Ascending aorta (tissue), 2 donors: ENCODE results near the gene SLC25A21. TPM values are rescaled to one million over a fixed set of nuclear protein-coding genes. Genes with fewer than 3 reads are reported as not detected.

ENCODE experiments used
- DNase-seq, 2 donors: peaks; one replicate each; pipeline ENCODE4 v3.0.0-alpha.2; 2019; ENCODE audit warnings: low spot score in 2 of 2
- H3K27ac ChIP-seq, 2 donors: fragments of 200-600 bp; sonication (generic); one replicate each; pipeline ENCODE4 v1.5.1; 2016 to 2017; ENCODE audit warnings: mild to moderate bottlenecking in 1 of 2
- H3K27me3 ChIP-seq: fragments of 200-600 bp; sonication (generic); one replicate; pipeline ENCODE4 v1.5.1; 2017
- H3K36me3 ChIP-seq, 2 donors: fragments of 200-600 bp; sonication (generic); one replicate each; pipeline ENCODE4 v1.5.1; 2016
- H3K4me1 ChIP-seq, 2 donors: fragments of 200-600 bp; sonication (generic); one replicate each; pipeline ENCODE4 v1.5.1; 2016 to 2017; ENCODE audit warnings: mild to moderate bottlenecking in 1 of 2
- H3K4me3 ChIP-seq, 2 donors: fragments of 200-600 bp; sonication (generic); one replicate each; pipeline ENCODE4 v1.5.1; 2016 to 2017; ENCODE audit warnings: mild to moderate bottlenecking in 1 of 2
- H3K9me3 ChIP-seq, 2 donors: fragments of 200-600 bp; sonication (generic); one replicate each; pipeline ENCODE4 v1.5.1; 2016
- intact Hi-C: fragments of 100-400 bp; cut with DNase I; formaldehyde crosslinking; loops from one replicate; pipeline ENCODE4 v1.15.1; 2023
- total RNA-seq: library from RNA; depleted of rRNA; stranded (reverse); fragments of >200 nt; gene quantifications from one replicate; pipeline ENCODE4 v1.1.0, GENCODE V29; 2016
- TF ChIP-seq, protein P1 (sequence below), 3 experiments: fragments of 200-600 bp in 2 of 3; fragments of 450-650 bp in 1 of 3; sonication (generic) in 2 of 3; IDR thresholded peaks; one replicate each; pipeline ENCODE4 v1.5.1; 2016 to 2019; ENCODE audit warnings: antibody characterized with exemption in 3 of 3, mild to moderate bottlenecking in 1 of 3, moderate library complexity in 1 of 3

Gene SLC25A21
- total RNA-seq, 1 donor from 2014 or later: not detected

DNA sequence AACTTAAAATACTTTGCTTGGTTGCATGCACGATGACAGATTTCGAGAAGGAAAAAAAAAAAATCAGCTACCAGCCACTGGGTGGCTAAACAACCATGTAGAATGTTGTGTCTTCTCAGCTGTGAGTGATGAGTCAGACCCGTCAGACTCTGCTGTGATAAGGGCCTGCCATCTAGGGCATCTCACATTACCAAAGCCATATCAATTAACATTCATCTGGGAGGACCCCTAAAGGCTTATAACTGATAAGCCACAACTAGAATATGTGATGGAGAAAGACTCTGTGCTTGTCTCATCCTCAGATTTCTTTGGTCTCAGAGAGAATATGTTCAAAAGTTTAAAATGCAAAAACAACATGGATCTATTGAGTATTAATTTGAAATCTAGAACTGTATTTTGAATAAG, 399.3 kb downstream of the SLC25A21 start:
- no peaks in the 10 kb centered on the region for H3K36me3 ChIP-seq
- TF ChIP-seq, protein P1, sequence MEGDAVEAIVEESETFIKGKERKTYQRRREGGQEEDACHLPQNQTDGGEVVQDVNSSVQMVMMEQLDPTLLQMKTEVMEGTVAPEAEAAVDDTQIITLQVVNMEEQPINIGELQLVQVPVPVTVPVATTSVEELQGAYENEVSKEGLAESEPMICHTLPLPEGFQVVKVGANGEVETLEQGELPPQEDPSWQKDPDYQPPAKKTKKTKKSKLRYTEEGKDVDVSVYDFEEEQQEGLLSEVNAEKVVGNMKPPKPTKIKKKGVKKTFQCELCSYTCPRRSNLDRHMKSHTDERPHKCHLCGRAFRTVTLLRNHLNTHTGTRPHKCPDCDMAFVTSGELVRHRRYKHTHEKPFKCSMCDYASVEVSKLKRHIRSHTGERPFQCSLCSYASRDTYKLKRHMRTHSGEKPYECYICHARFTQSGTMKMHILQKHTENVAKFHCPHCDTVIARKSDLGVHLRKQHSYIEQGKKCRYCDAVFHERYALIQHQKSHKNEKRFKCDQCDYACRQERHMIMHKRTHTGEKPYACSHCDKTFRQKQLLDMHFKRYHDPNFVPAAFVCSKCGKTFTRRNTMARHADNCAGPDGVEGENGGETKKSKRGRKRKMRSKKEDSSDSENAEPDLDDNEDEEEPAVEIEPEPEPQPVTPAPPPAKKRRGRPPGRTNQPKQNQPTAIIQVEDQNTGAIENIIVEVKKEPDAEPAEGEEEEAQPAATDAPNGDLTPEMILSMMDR (IDR thresholded peaks at IDR 0.05): no peak
- H3K9me3 ChIP-seq: no peaks in the 10 kb centered on the region
- no peaks in the 10 kb centered on the region for H3K4me1 ChIP-seq
- no peak overlapping the region for H3K4me3 ChIP-seq
- no peak for DNase-seq
- no peaks in the 10 kb centered on the region for H3K27me3 ChIP-seq
- no peak overlapping the region for H3K27ac ChIP-seq
- intact Hi-C loops: no loop called here

DNA sequence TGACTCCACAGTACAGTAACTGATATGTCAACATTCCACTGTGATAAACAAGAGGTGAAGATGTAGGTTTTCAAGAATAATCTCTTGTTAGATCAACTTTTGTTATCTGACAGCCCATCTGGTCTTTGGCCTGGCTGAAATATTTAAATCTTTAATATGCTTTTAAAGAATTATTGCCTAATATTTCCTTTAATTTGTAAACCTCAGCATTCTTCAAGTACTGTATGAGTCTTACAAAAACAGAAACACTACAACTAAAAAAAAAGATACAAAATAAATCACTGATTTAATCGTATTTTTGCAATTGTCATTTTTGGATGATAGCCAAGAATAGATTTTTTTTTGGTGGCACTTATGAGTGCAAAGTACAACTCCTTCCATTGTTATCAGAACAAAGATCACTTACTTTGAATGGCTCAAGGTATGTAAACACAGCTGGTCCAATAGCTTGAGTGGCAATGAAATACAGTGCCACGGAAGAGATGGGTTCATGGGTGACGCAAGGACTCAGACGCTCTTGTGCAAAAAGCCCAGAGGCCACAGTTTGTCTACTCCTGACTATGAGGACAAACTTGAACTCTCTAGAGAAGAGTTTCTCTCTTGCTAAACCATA, 401.3 kb downstream of the SLC25A21 start:
- H3K27me3 ChIP-seq: no peaks in the 10 kb centered on the region
- H3K27ac ChIP-seq: no peak overlapping the region
- no peaks in the 10 kb centered on the region for H3K9me3 ChIP-seq
- TF ChIP-seq, protein P1 (IDR thresholded peaks at IDR 0.05): no peak
- H3K36me3 ChIP-seq: no peaks in the 10 kb centered on the region
- H3K4me1 ChIP-seq: no peaks in the 10 kb centered on the region
- no peak for DNase-seq
- intact Hi-C loops: no loop called here
- H3K4me3 ChIP-seq: no peak overlapping the region

DNA sequence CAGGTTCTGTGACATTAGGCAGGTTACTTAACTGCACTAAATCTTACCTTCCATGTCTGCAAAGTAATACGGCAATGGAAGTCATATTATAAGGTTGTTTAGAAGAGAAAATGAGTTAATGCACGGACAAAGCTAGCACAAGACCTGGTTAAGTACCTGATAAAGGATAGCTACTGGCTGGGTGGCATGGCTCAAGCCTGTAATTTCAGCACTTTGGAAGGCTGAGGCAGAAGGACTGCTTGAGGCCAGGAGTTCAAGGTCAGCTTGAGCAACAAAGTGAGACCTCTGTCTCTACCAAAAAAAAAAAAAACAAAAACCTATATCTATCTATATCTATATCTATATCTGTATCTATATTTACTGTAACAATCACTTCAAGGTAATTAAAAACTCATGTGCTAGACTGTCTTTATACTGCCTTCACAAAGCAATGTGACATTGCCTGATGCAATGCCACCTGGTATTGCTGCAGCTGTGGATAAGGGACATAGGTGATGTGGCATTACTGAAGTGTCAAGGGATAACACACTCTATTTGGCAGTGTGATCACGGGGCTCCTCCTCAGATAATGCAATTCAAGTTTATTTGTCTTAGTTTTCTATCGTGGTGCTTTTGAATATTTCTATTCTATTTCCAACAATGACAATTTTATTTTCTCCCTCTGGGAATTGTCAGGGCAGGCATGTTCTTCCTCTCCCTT, 403.6 kb downstream of the SLC25A21 start:
- DNase-seq: no peak
- no peak overlapping the region for H3K4me3 ChIP-seq
- H3K27ac ChIP-seq: no peak overlapping the region
- H3K4me1 ChIP-seq: no peaks in the 10 kb centered on the region
- intact Hi-C loops: no loop called here
- H3K27me3 ChIP-seq: no peaks in the 10 kb centered on the region
- H3K36me3 ChIP-seq: no peaks in the 10 kb centered on the region
- TF ChIP-seq, protein P1 (IDR thresholded peaks at IDR 0.05): no peak
- H3K9me3 ChIP-seq: no peaks in the 10 kb centered on the region

DNA sequence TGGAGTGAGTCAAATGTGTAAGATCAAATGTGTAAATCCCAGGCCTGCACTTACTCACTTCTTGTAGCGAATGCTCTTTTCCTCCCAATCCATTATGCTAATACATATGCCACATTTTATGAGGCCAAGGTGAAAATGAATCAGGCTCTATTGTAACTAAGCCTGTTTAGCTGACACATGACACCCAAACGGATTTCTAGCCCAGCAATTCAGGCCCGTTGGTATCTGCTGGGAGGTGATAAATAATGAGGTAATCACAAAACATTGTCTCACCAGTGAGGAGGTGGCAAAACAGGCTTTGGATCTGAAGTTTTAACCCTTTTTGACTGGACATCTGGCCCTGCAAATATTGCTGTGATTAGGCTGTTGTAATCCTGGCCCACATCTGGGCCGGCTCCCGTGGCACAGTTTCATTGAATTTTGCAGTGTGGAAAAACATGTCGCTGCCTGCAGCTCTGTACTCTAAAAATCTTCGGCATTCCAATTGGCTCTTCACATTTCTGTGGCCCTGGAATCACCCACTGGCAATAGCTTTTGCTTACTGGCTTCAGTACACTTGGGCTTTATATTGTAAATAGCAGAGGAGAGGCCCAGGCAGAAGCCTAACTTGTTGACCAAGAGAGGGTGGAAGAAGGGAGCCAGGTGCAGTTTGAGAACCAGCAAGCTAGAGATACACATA, 404.7 kb downstream of the SLC25A21 start:
- no peak overlapping the region for H3K27ac ChIP-seq
- no peaks in the 10 kb centered on the region for H3K27me3 ChIP-seq
- no peaks in the 10 kb centered on the region for H3K9me3 ChIP-seq
- DNase-seq: no peak
- H3K36me3 ChIP-seq: no peaks in the 10 kb centered on the region
- no peak overlapping the region for H3K4me3 ChIP-seq
- no peaks in the 10 kb centered on the region for H3K4me1 ChIP-seq
- TF ChIP-seq, protein P1 (IDR thresholded peaks at IDR 0.05): no peak
- intact Hi-C loops: no loop called here

DNA sequence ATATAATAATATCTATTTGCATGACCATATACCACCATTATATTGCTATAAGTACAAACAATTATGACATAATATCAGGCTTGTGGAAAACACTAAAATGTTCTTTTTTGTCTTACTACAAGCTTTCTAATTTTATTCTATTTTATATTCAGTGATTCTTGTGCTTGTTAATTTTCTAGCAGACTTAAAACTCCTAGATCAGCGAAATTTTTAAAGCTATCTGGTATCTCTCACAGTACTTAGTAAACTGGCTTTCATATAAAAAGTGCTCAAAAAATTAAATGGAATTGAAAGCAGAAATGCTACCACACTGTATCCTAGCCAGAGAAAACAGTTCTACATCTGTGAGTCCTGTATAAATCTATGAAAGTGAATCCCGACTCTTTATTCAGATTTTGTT, 405.4 kb downstream of the SLC25A21 start:
- Histone ChIP-seq H3K27me3 (no peaks in the 10 kb centered on the region), H3K27ac (no peak overlapping the region), H3K9me3 (no peaks in the 10 kb centered on the region), H3K36me3 (no peaks in the 10 kb centered on the region), H3K4me1 (no peaks in the 10 kb centered on the region), H3K4me3 (no peak overlapping the region)
- TF ChIP-seq, protein P1 (IDR thresholded peaks at IDR 0.05): no peak
- no peak for DNase-seq
- intact Hi-C loops: no loop called here
